Bronchial epithelial cell (primary cell): Measurements from ENCODE around the gene PANX3. TPM values are rescaled to one million over a fixed set of nuclear protein-coding genes. Genes with fewer than 3 reads are reported as not detected.

Source experiments
- DNase-seq: peaks from one replicate; pipeline ENCODE4 v3.0.0-alpha.2; 2010; ENCODE audit warnings: low read depth
- FAIRE-seq: peaks from 2 replicates; lab custom pipeline; 2011; peaks lifted over from hg19 to GRCh38; lab: Jason Lieb, UNC
- H3K27me3 ChIP-seq: 2 replicates; pipeline ENCODE4 v1.5.1; 2011; ENCODE audit warnings: low read length; ENCODE audit not compliant: control insufficient read depth, insufficient read depth
- H3K36me3 ChIP-seq: 2 replicates; pipeline ENCODE4 v1.5.1; 2011; ENCODE audit warnings: low read length; ENCODE audit not compliant: control insufficient read depth, insufficient read depth
- H3K4me3 ChIP-seq: 2 replicates; pipeline ENCODE4 v1.5.1; 2011; ENCODE audit warnings: mild to moderate bottlenecking, low read depth, low read length, control low read depth
- CTCF ChIP-seq: IDR thresholded peaks from 2 replicates; pipeline ENCODE4 v1.5.1; 2011; ENCODE audit warnings: mild to moderate bottlenecking, moderate library complexity, low read length, control low read depth, inconsistent platforms; ENCODE audit not compliant: insufficient read depth, severe bottlenecking
- total RNA-seq: library from RNA; depleted of rRNA; stranded (reverse); fragments of >200 nt; gene quantifications from 2 replicates; pipeline ENCODE4 v1.2.1, GENCODE V29; 2014

Gene PANX3
- total RNA-seq, 1 donor from 2014 or later: not detected

- FAIRE-seq (no peak), DNase-seq (no peak)
- Histone ChIP-seq H3K4me3 (no peak overlapping the region), H3K36me3 (no peaks in the 10 kb centered on the region), H3K27me3 (no peaks in the 10 kb centered on the region)
- no peak for TF ChIP-seq CTCF
These were observed 31.9 kb downstream of the PANX3 start for GRCh38 chr11:124643042-124643604.

GRCh38 chr11:124643605-124644425 lies 32.6 kb downstream of the PANX3 start:
- Histone ChIP-seq H3K36me3 (no peaks in the 10 kb centered on the region), H3K4me3 (no peak overlapping the region), H3K27me3 (no peaks in the 10 kb centered on the region)
- DNase-seq: peak; percentile 54
- FAIRE-seq: no peak
- no peak for TF ChIP-seq CTCF

GRCh38 chr11:124644426-124645280 lies 33.4 kb downstream of the PANX3 start:
- H3K27me3 ChIP-seq: no peaks in the 10 kb centered on the region
- peak; percentile 13 for FAIRE-seq
- no peaks in the 10 kb centered on the region for H3K36me3 ChIP-seq
- peak; percentile 48 for DNase-seq
- H3K4me3 ChIP-seq: no peak overlapping the region
- TF ChIP-seq CTCF: peak; percentile 75

GRCh38 chr11:124646148-124646547 lies 34.9 kb downstream of the PANX3 start:
- no peaks in the 10 kb centered on the region for H3K36me3 ChIP-seq
- no peak overlapping the region for H3K4me3 ChIP-seq
- no peaks in the 10 kb centered on the region for H3K27me3 ChIP-seq
- DNase-seq: no peak
- TF ChIP-seq CTCF: no peak
- no peak for FAIRE-seq

GRCh38 chr11:124648610-124649009 lies 37.4 kb downstream of the PANX3 start:
- no peak overlapping the region for H3K4me3 ChIP-seq
- FAIRE-seq (no peak), DNase-seq (no peak)
- H3K27me3 ChIP-seq: no peaks in the 10 kb centered on the region
- H3K36me3 ChIP-seq: no peaks in the 10 kb centered on the region
- TF ChIP-seq CTCF: no peak
